ENCODE data around the gene ATXN1.
A peak's percentile ranks its signal among the peaks of the same experiment; 100 is the strongest.

The ATXN1 gene

DNA sequence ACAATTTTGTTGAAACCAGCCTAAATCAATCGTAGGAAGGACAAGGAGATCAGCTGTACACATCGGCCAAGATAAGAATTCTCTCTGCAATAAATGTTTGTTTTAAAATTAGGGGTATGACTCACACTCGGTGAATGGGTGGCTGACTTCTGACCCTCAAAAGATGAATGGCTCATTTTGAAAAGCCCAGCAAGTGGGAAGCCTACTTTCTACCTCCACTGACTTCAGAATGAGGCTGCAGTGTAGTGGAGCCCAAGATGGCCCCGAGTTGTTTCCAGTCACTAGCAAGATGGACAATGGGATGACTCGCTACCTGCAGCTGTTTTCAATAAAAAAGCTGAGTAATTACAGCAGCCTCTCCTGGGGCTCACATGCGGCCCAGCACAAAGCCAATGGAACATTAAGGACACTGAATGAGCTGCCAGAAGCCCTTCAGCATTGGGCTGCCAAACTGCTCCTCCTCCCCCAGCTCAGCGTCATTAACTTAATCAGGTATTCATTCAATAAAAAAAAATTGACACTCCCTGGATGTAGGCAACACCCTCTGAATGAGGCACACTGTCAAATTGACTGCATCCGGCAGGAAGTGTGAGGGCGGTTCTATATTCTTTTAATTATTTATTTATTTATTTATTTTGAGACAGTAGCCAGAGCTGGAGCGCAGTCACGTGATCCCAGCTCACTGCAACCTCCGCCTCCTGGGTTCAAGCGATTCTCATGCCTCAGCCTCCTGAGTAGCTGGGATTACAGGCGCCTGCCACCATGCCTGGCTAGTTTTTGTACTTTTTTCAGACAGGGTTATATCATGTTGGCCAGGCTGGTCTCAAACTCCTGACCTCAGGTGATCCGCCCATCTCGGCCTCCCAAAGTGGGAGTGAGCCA is 415.6 kb downstream of the ATXN1 start:
- DNase-seq, result no peak

DNA sequence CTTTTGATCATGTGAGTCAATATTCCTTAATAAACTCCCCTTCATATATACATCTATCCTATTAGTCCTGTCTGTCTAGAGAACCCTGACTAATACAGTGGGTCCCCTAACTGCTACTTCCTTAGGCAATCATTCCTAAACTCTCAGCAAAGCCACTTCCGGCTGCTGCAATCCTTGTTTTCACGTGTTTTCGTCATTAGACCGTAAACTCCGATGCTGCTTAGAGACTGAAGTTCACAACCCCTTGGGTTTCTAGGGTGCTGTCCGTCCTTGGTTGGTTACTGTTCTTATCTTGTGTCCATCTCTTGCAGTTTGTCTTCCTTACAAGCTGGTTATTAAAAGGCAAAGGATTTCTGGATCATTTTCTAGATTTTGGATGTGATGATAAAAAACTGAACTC is 416.5 kb downstream of the ATXN1 start:
- no peak for DNase-seq

- no peak for DNase-seq
These were observed 417.7 kb downstream of the ATXN1 start for GRCh38 chr6:16343593-16343992.

DNA sequence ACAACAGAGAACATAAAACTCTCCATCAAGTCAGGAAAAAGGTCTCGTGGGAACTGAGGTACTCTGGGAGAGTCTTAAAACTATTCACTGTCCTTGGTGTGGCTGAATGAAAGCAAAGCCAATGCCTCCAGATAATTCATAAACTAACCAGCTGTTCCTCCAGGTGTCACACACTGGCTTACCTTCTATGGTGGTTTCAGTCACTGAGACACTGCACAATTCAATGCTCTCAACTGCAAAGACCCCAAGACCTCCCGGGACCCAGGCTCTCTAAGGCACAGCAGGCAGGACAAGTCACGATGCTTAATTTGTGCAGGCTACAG is 422.0 kb downstream of the ATXN1 start:
- DNase-seq, result no peak

DNA sequence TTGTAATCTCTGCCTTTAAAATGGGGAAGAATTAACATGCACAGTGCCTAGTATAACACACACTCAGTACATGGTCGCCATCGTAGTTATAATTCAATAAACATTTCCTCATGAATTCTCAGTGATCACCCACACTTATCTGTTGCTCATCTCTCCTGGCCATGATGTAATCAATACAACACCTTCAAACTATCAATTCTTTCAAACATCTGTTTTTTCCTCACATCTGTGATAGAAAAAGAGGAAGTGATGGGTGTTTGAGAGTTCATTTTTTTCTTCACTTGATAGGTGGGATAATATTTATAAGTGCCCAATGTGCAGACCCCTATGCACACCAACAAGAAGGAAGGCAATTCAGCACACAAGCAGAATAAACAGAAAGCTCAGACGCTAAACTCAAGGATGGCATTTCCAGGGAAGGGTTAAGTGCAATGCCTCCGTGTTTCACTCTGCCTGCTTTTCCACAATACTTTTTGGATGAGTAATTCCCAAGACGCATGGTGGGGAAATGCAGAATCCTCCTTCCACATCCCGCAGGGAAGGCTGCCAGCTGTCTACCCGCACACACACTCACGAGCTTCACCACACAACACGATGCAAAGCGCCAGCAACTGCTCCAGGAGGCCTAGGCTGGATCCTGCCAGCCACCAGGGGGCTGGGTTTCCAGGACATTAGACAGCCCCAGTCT is 422.5 kb downstream of the ATXN1 start:
- DNase-seq, result peak; percentile 70 to 81

- DNase-seq, result no peak
These were observed 423.8 kb downstream of the ATXN1 start for GRCh38 chr6:16337295-16337975.

DNA sequence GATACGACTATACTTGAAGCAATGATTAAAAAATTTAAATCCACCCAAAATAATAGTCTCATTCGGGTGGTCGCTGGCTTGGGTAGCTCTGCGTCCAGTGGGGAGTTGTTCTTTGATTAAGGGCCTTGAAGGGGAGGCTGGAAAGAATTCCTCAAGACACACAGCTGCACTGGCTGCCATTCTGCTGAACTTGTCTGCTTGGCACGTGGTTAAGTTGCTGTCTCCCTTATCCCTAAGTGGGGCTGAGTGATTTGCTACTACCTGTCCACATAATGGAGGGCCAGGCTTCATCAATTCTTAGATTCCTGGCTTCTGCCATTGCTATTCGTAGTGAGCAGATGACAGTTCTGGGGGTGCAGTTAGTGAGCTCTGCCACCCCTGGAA is 424.4 kb downstream of the ATXN1 start:
- DNase-seq, result no peak

DNA sequence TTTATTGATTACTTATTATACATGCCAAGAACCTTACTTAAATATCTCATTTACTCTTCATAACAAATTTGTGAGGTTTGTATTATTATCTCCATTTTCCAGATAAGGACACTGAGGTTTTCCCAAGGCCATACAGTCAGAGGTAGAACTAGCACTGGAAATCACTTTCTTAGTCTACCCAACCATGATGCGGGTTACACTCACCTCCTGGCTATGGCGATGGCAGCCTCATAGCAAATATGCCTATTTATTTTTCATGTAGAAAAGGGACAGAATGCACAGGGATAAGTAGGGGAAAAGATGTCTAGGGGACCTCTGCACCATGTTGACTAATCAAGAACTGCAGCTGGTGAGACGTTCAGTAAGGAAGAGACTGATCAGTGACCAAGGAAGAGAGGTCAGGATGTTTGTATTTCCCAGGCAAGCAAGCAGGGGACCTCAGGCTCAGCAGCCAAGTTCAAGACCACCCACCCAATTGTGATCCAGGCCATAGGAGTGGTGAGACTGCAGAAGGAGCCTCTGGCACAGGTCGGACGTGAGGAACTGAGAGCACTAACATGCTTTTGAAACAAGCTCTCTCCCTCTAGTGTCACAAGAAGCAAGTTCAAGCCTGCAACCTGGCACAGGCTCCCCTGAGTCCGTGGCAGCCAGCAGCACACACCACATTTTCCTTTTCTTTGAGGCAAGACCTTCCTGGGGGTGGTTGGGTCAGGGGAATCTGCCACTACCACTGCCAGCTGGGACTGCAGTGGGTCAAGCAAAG is 425.0 kb downstream of the ATXN1 start:
- DNase-seq, result no peak

GRCh38 chr6:16335176-16335575 is 426.1 kb downstream of the ATXN1 start:
- no peak for DNase-seq

GRCh38 chr6:16334671-16335070 is 426.6 kb downstream of the ATXN1 start:
- peak; percentile 18 to 33 for DNase-seq

DNA sequence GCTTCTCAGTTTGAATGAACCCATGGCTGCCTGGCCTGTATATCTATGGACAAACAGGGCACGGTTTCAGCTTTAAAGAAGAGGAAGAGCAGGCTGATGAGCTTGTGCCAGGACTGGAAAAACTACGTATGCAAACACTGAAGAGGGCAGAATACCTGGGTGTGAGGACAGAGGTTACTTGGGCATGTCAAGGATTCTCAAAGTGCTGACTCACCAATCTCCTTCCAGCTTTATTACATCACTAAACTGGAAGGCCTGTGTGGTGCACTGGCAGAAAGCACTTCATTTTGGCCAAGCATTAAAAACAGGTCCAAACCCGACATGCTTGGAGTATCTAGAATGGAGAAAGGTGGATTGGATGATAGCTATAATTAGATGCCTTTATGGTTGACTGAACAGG is 427.7 kb downstream of the ATXN1 start:
- DNase-seq, result no peak

- peak in 1 of 2 experiments; percentile 80 for DNase-seq
These were observed 429.1 kb downstream of the ATXN1 start for GRCh38 chr6:16332175-16332542.

- DNase-seq, result peak; percentile 35 to 78
These were observed 429.7 kb downstream of the ATXN1 start for GRCh38 chr6:16331384-16332174.

DNA sequence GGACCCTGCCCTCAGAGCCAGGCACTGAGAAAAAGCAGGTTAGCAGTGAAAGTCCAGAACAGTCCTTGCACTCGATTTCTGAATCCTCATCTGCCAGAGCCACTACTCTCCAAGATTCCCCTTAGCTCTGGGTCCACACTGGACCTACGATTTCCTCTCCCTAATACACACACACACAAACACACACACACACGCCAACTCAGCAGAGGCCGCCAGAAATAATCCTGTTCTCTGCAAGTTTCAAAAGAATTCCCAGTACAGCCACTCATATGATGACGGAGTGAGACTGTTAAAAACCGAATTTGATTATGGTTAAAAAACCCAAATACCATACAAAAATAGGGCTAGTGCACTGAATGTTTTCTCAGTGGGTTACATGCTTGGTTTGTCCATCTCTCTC is 432.0 kb downstream of the ATXN1 start:
- DNase-seq, result no peak

DNA sequence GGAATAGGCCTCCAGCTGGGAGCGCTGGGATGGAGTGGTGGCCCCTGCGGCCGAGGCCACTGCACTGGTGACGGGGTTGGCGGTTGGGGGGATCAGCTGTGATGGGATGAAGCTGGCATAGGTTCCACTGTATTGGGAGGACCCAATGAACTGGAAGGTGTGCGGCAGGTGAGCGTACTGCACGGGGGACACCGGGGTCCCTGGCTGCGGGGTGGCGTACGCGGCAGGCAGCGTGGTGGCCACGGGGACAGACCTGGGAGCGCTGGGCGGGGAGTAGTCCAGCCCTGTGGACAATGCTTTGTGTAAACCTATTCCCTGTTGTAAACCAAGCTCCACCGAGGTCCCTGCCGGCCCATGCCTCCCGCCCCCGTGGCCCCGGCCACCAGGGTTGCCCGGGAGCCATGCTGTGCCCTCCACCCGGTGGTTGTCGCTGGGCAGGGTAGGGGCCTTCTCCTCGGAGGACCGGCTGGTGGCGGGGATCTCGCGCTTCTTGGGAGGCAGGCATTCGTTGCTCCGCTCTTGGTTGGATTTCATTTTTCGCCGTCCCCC is 433.4 kb downstream of the ATXN1 start:
- no peak for DNase-seq

- DNase-seq, result no peak
These were observed 434.1 kb downstream of the ATXN1 start for GRCh38 chr6:16326971-16327776.

DNA sequence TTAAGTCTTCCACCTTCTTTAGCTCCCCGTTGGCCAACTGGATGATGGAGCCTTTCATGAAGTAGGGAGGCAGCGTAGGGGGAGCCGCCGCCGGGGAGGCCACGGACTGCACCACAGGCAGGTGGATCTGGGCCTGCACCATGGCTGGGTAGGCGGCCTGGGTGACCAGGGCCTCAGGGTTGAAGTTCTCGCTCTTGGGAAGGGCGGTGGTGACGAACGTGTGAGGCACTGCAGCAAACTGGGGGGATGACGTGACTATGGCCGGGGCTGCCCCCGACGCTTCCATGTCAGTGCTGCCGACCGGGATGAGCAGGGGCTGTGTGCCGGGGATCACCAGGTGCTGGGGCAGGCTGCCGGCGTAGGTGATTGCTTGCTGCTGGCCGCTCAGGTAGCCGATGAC is 434.7 kb downstream of the ATXN1 start:
- DNase-seq, result no peak

DNA sequence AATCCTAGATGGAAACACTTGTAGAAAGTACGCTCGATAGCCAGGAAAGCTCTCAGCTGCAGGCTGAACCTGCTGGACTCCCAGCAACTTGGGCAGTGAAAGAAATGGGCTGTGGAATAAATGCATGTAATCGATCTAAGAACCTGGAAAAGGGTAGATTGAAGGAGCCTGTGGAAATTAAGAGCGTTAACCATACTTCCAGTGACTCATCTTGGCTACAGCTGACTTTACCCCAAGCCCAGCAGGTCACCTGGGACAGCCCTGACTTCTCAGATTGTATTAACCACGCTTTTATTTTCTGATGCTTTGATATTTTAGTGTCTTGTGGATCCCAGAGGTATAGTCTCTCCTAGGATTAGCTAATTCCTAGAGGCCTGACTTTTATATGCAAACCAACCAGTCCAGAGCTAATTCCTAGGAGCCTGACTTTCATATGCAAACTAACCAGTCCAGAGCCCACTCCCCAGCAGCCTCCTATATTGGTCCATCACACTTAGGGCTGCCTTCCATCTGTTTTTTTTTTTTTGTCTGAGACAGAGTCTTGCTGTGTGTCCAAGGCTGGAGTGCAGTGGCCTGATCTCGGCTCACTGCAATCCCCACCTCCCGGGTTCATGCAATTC is 436.5 kb downstream of the ATXN1 start:
- no peak for DNase-seq

DNA sequence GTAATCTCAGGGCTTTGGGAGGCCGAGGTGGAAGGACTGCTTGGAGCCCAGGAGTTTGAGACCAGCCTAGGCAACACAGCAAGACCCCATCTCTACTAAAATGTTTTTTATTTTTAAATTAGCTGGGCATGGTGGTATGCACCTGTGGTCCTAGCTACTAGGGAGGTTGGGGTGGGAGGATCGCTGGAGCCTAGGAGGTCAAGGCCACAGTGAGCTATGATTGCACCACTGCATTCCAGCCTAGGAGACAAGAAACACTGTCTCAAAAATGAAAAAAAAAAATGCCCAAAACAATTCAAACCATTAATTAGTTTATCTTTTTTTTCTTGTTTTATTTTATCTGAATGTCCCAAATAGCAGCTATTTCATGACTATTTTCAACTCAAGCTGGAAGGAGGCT is 437.1 kb downstream of the ATXN1 start:
- DNase-seq, result no peak

- no peak for DNase-seq
These were observed 438.5 kb downstream of the ATXN1 start for GRCh38 chr6:16322666-16323312.

All from SW 1271 (cell line).